ENCODE data around the gene MAPKAP1. TPM values are rescaled to one million over a fixed set of nuclear protein-coding genes. Genes with fewer than 3 reads are reported as not detected.

The MAPKAP1 gene
- total RNA-seq, 6 donors from 2014 or later, result 60.8 to 84.0 (median 71.5) TPM

GRCh38 chr9:125440411-125440810, 266.6 kb downstream of the MAPKAP1 start:
- WGBS, 2 donors, result 88 to 93% methylated on average over 14 of the region's 14 CpGs
- no peak overlapping the region for H3K4me3 ChIP-seq
- no peak overlapping the region for H3K27ac ChIP-seq
- no peaks in the 10 kb centered on the region for H3K27me3 ChIP-seq
- H3K4me1 ChIP-seq, result no peaks in the 10 kb centered on the region
- ATAC-seq (ENCODE audit: low FRiP score in 2 of 2) (no peak), DNase-seq (peak; percentile 14 to 39)
- H3K36me3 ChIP-seq, result peaks cover 0 to 42% (median 30%) of the 10 kb centered on the region in 4 donors
- no peak for TF ChIP-seq CTCF (IDR thresholded peaks at IDR 0.05)
- no peak for TF ChIP-seq POLR2AphosphoS5 (IDR thresholded peaks at IDR 0.05)
- no peak for TF ChIP-seq POLR2A (IDR thresholded peaks at IDR 0.05)
- no peak for TF ChIP-seq EP300 (IDR thresholded peaks at IDR 0.05)
- no peaks in the 10 kb centered on the region for H3K9me3 ChIP-seq

DNA sequence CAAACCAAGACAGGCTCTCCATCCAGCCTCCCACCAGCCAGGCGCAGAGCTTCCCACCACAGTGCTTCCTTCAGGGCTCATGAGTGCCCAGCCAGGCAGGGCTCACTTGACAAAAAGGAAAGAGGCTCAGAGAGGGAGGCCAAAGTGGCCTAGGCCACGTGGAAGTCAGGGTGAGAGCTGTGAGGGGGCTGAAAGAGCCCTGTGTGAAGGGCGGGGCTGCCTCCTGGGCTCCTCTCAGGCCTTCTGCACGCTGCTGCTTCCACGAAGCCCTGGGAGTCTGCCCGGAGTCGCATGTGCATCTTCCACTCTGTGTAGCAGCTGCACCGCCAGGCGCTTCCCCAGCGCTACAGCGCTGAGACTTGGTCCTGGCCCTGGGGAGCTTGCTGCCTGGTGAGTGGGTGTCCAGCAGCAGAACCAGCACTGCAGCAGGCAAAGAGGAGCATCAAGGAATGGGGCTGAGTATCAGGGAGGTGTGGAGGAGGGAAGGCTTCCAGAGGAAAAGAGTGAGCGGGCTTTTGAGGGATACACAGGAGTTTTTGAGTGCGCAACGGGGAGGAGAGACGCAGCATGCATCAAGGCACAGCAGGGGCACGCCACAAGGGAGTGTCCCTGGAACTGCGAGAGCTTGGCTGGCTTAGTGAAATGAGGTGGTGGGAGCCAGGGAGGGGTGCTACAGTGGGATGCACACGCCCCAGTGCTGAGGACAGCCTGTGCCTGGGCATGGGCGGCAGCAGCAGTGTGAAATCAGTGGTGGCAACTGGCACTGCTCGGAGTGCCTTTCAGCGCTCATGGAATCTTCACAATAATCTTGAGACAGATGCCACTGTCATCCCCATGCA, 267.4 kb downstream of the MAPKAP1 start:
- DNase-seq (peak; percentile 11 to 56), ATAC-seq (ENCODE audit: low FRiP score in 2 of 2) (peak in 1 of 2 donors; percentile 17)
- Histone ChIP-seq H3K4me1 (no peaks in the 10 kb centered on the region), H3K27ac (no peak overlapping the region), H3K9me3 (no peaks in the 10 kb centered on the region), H3K4me3 (no peak overlapping the region), H3K27me3 (no peaks in the 10 kb centered on the region), H3K36me3 (peaks cover 0 to 42% (median 30%) of the 10 kb centered on the region in 4 donors)
- TF ChIP-seq EP300 (IDR thresholded peaks at IDR 0.05), result no peak
- no peak for TF ChIP-seq POLR2AphosphoS5 (IDR thresholded peaks at IDR 0.05)
- no peak for TF ChIP-seq POLR2A (IDR thresholded peaks at IDR 0.05)
- no peak for TF ChIP-seq CTCF (IDR thresholded peaks at IDR 0.05)
- 94 to 95% methylated on average over 14 to 21 of the region's 21 CpGs for WGBS, 2 donors

- ATAC-seq (ENCODE audit: low FRiP score in 2 of 2) (no peak), DNase-seq (peak; percentile 18 to 56)
- 92 to 97% methylated on average over 15 to 28 of the region's 32 CpGs for WGBS, 2 donors
- Histone ChIP-seq H3K27me3 (no peaks in the 10 kb centered on the region), H3K27ac (no peak overlapping the region), H3K9me3 (no peaks in the 10 kb centered on the region), H3K36me3 (peaks cover 0 to 36% (median 28%) of the 10 kb centered on the region in 4 donors), H3K4me1 (no peaks in the 10 kb centered on the region), H3K4me3 (no peak overlapping the region)
- TF ChIP-seq CTCF (IDR thresholded peaks at IDR 0.05) (no peak), POLR2AphosphoS5 (IDR thresholded peaks at IDR 0.05) (no peak), POLR2A (IDR thresholded peaks at IDR 0.05) (no peak), EP300 (IDR thresholded peaks at IDR 0.05) (no peak)
These were observed 268.2 kb downstream of the MAPKAP1 start for GRCh38 chr9:125438506-125439433.

GRCh38 chr9:125437771-125438221, 269.2 kb downstream of the MAPKAP1 start:
- 80 to 85% methylated on average over 15 of the region's 15 CpGs for WGBS, 2 donors
- no peak overlapping the region for H3K4me3 ChIP-seq
- H3K4me1 ChIP-seq, result no peaks in the 10 kb centered on the region
- TF ChIP-seq POLR2AphosphoS5 (IDR thresholded peaks at IDR 0.05) (no peak), EP300 (IDR thresholded peaks at IDR 0.05) (no peak), POLR2A (IDR thresholded peaks at IDR 0.05) (no peak), CTCF (IDR thresholded peaks at IDR 0.05) (no peak)
- no peak overlapping the region for H3K27ac ChIP-seq
- H3K36me3 ChIP-seq, result peaks cover 0 to 33% (median 26%) of the 10 kb centered on the region in 4 donors
- no peak for ATAC-seq (ENCODE audit: low FRiP score in 2 of 2)
- H3K27me3 ChIP-seq, result no peaks in the 10 kb centered on the region
- H3K9me3 ChIP-seq, result no peaks in the 10 kb centered on the region
- DNase-seq, result peak; percentile 12 to 25
